HG03039 (cell line): ENCODE data around the gene PCDHGA12.
"Not testable (repeated sequence)": the region's sequence is repeated elsewhere in the genome, so short reads cannot be mapped to it uniquely, and the experiment has no call there.

ENCODE experiments used
- ATAC-seq: cut with Tn5 transposase; IDR thresholded peaks from one replicate; pipeline ENCODE4 v1.9.1; 2021; ENCODE audit warnings: mild to moderate bottlenecking, moderate library complexity; ENCODE audit not compliant: unreplicated experiment

The PCDHGA12 gene

GRCh38 chr5:141430332-141431113, at the start of gene PCDHGA12:
PCDHGA12 (plus strand) TSS chr5:141430507; CDS start chr5:141430760, 253 bp downstream.
- peak; percentile 61 for ATAC-seq

GRCh38 chr5:141382469-141383294, 47.6 kb upstream of the PCDHGA12 start, which contains the start of gene PCDHGA7:
PCDHGA7 (plus strand) TSS chr5:141382742; CDS start chr5:141382900, 158 bp downstream.
- no peak for ATAC-seq

GRCh38 chr5:141383345-141383744, 47.0 kb upstream of the PCDHGA12 start:
- ATAC-seq: no peak

- no peak for ATAC-seq
These were observed 45.6 kb upstream of the PCDHGA12 start for GRCh38 chr5:141384471-141385267.

- peak; percentile 49 for ATAC-seq
These were observed 42.6 kb upstream of the PCDHGA12 start, which contains the start of gene PCDHGB4 for GRCh38 chr5:141387557-141388311. PCDHGB4 (plus strand) TSS chr5:141387698; CDS start chr5:141387885, 187 bp downstream.

GRCh38 chr5:141388661-141389060, 41.6 kb upstream of the PCDHGA12 start:
- ATAC-seq: no peak

- no peak for ATAC-seq
These were observed 40.9 kb upstream of the PCDHGA12 start for GRCh38 chr5:141389153-141390042.

GRCh38 chr5:141392429-141393198, 37.7 kb upstream of the PCDHGA12 start, which contains the start of gene PCDHGA8:
PCDHGA8 (plus strand) TSS chr5:141392633; CDS start chr5:141392814, 181 bp downstream.
- no peak for ATAC-seq

GRCh38 chr5:141393267-141393666, 37.0 kb upstream of the PCDHGA12 start:
- no peak for ATAC-seq

GRCh38 chr5:141394401-141395187, 35.7 kb upstream of the PCDHGA12 start:
- ATAC-seq: not testable (repeated sequence)

- peak; percentile 87 for ATAC-seq
These were observed 32.4 kb upstream of the PCDHGA12 start, which contains the start of gene PCDHGB5 for GRCh38 chr5:141397756-141398551. PCDHGB5 (plus strand) TSS chr5:141397947; CDS start chr5:141398128, 181 bp downstream.

GRCh38 chr5:141398608-141399007, 31.7 kb upstream of the PCDHGA12 start:
- ATAC-seq: no peak

GRCh38 chr5:141399555-141400258, 30.6 kb upstream of the PCDHGA12 start:
- ATAC-seq: no peak

GRCh38 chr5:141402553-141403243, 27.6 kb upstream of the PCDHGA12 start, which contains the start of gene PCDHGA9:
PCDHGA9 (plus strand) TSS chr5:141402778; CDS start chr5:141402953, 175 bp downstream.
- no peak for ATAC-seq

GRCh38 chr5:141403387-141403786, 26.9 kb upstream of the PCDHGA12 start:
- no peak for ATAC-seq
